ENCODE measurements around the gene GIMAP1. TPM values are rescaled to one million over a fixed set of nuclear protein-coding genes. Genes with fewer than 3 reads are reported as not detected.
"Not testable (repeated sequence)": the region's sequence is repeated elsewhere in the genome, so short reads cannot be mapped to it uniquely, and the experiment has no call there.

Gene GIMAP1
- 0.07 TPM in 1 of 2 replicates, not detected in the other for total RNA-seq (2014; rRNA removed; shearing (Covaris generic); ENCODE audit: low replicate concordance)

- Histone ChIP-seq H3K79me2 (ENCODE audit: low read length) (no peaks in the 10 kb centered on the region), H3K36me3 (ENCODE audit: insufficient read depth, low read length) (no peaks in the 10 kb centered on the region), H2AFZ (ENCODE audit: low read length) (no peak within 1 kb of the TSS), H3K27ac (ENCODE audit: low read length) (no peak within 1 kb of the TSS), H3K9ac (ENCODE audit: low read length) (no peak within 1 kb of the TSS), H4K20me1 (ENCODE audit: insufficient read depth, low read depth, low read length) (no peaks in the 10 kb centered on the region), H3K27me3 (ENCODE audit: low read length) (no peaks in the 10 kb centered on the region), H3K9me3 (ENCODE audit: low read length) (no peaks in the 10 kb centered on the region), H3K4me3 (ENCODE audit: low read length) (no peak within 1 kb of the TSS), H3K9me2 (replicated peaks; ENCODE audit: insufficient read depth, low read length) (no peaks in the 10 kb centered on the region), H3K4me1 (ENCODE audit: low read length) (no peaks in the 10 kb centered on the region), H3K4me2 (ENCODE audit: low read depth, low read length, poor library complexity, severe bottlenecking) (no peak within 1 kb of the TSS)
- no peak for DNase-seq
Measured at GRCh38 chr7:150716368-150716767, at the start of gene GIMAP1. GIMAP1 (plus strand) TSS chr7:150716613; CDS start chr7:150719048, 2,435 bp downstream.

- DNase-seq: no peak
- Histone ChIP-seq H3K36me3 (ENCODE audit: insufficient read depth, low read length) (no peaks in the 10 kb centered on the region), H3K4me2 (ENCODE audit: low read depth, low read length, poor library complexity, severe bottlenecking) (no peak overlapping the region), H3K27ac (ENCODE audit: low read length) (no peak overlapping the region), H3K4me3 (ENCODE audit: low read length) (no peak overlapping the region), H3K79me2 (ENCODE audit: low read length) (no peaks in the 10 kb centered on the region), H2AFZ (ENCODE audit: low read length) (no peak overlapping the region), H3K9me3 (ENCODE audit: low read length) (no peaks in the 10 kb centered on the region), H4K20me1 (ENCODE audit: insufficient read depth, low read depth, low read length) (no peaks in the 10 kb centered on the region), H3K4me1 (ENCODE audit: low read length) (no peaks in the 10 kb centered on the region), H3K9ac (ENCODE audit: low read length) (no peak overlapping the region), H3K9me2 (replicated peaks; ENCODE audit: insufficient read depth, low read length) (no peaks in the 10 kb centered on the region), H3K27me3 (ENCODE audit: low read length) (no peaks in the 10 kb centered on the region)
Measured at GRCh38 chr7:150668472-150668911, 47.9 kb upstream of the GIMAP1 start.

DNA sequence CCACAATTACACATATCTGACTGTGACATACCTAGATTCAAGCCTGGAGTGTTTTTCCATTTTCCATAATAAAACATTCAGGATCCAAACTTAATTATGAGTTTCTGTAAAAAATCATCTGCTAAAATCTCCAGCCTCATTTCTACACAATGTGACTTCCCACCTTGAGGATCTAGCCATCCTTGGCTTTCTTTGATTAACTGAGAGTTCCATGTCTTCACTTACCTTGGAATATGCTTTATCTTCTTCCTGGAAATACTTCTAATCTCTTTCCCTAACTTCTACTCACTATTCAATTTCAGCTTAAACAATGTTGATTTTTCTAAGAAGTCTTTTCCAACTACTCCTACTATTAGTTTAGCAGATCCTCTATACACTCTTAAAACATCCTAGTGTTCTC is 47.4 kb upstream of the GIMAP1 start:
- Histone ChIP-seq H2AFZ (ENCODE audit: low read length) (no peak overlapping the region), H3K9ac (ENCODE audit: low read length) (no peak overlapping the region), H3K9me3 (ENCODE audit: low read length) (no peaks in the 10 kb centered on the region), H3K4me3 (ENCODE audit: low read length) (no peak overlapping the region), H3K9me2 (replicated peaks; ENCODE audit: insufficient read depth, low read length) (no peaks in the 10 kb centered on the region), H3K36me3 (ENCODE audit: insufficient read depth, low read length) (no peaks in the 10 kb centered on the region), H3K79me2 (ENCODE audit: low read length) (no peaks in the 10 kb centered on the region), H3K27ac (ENCODE audit: low read length) (no peak overlapping the region), H3K4me2 (ENCODE audit: low read depth, low read length, poor library complexity, severe bottlenecking) (no peak overlapping the region), H3K4me1 (ENCODE audit: low read length) (no peaks in the 10 kb centered on the region), H3K27me3 (ENCODE audit: low read length) (no peaks in the 10 kb centered on the region), H4K20me1 (ENCODE audit: insufficient read depth, low read depth, low read length) (no peaks in the 10 kb centered on the region)
- no peak for DNase-seq

DNA sequence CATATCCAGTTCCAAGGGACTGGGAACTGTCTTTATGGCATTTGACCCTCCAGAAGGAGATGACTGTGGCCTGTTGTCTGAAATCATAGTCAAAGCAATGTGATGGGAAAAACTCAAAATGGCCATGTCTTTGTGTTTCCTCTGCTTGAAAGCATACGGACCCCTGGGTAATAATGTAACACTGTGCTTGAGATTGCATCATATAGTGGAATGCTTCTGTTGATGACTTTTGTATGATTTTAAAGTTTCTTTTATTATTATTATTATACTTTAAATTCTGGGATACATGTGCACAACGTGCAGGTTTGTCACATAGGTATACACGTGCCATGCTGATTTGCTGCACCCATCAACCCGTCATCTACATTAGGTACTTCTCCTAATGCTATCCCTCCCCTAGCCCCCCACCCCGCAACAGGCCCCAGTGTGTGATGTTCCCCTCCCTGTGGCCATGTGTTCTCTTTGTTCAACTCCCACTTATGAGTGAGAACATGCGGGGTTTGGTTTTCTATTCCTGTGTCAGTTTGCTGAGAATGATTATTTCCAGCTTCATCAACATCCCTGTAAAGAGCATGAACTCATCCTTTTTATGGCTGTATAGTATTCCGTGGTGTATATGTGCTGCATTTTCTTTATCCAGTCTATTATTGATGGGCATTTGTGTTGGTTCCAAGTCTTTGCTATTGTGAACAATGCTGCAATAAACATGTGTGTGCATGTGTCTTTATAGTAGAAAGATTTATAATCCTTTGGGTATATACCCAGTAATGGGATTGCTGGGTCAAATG is 44.4 kb upstream of the GIMAP1 start:
- H3K4me1 ChIP-seq (ENCODE audit: low read length); H3K27ac ChIP-seq (ENCODE audit: low read length); H3K4me3 ChIP-seq (ENCODE audit: low read length): not testable (repeated sequence)

DNA sequence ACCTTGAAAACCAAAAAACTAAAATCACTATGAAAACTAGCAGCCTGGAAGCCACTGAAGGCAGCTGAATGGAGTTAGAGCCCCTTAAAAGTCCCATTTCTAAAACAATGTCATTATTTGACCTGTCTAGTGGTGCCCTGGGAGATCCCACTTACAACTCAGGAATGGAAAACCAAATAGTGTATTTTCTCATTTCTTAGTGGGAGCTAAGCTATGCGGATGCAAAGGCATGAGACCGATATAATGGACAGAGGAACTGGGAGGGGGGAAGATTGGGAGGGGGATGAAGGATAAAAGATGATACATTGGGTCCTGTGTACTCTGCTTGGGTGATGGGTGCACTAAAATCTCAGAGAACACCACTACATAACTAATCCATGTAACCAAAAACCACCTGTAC is 40.7 kb upstream of the GIMAP1 start:
- H3K4me1 ChIP-seq (ENCODE audit: low read length): no peaks in the 10 kb centered on the region
- no peaks in the 10 kb centered on the region for H3K36me3 ChIP-seq (ENCODE audit: insufficient read depth, low read length)
- no peaks in the 10 kb centered on the region for H3K9me2 ChIP-seq (replicated peaks; ENCODE audit: insufficient read depth, low read length)
- H3K4me3 ChIP-seq (ENCODE audit: low read length): no peak overlapping the region
- H3K4me2 ChIP-seq (ENCODE audit: low read depth, low read length, poor library complexity, severe bottlenecking): no peak overlapping the region
- H2AFZ ChIP-seq (ENCODE audit: low read length): no peak overlapping the region
- no peaks in the 10 kb centered on the region for H3K27me3 ChIP-seq (ENCODE audit: low read length)
- no peaks in the 10 kb centered on the region for H4K20me1 ChIP-seq (ENCODE audit: insufficient read depth, low read depth, low read length)
- no peaks in the 10 kb centered on the region for H3K9me3 ChIP-seq (ENCODE audit: low read length)
- H3K9ac ChIP-seq (ENCODE audit: low read length): no peak overlapping the region
- no peak for DNase-seq
- H3K27ac ChIP-seq (ENCODE audit: low read length): no peak overlapping the region
- H3K79me2 ChIP-seq (ENCODE audit: low read length): no peaks in the 10 kb centered on the region

More for the DNA sequence above, 44.4 kb upstream of the GIMAP1 start:
- H3K9me2 ChIP-seq (replicated peaks; ENCODE audit: insufficient read depth, low read length); H3K9ac ChIP-seq (ENCODE audit: low read length); H3K27me3 ChIP-seq (ENCODE audit: low read length); H3K4me2 ChIP-seq (ENCODE audit: low read depth, low read length, poor library complexity, severe bottlenecking); DNase-seq; H3K79me2 ChIP-seq (ENCODE audit: low read length); H2AFZ ChIP-seq (ENCODE audit: low read length); H4K20me1 ChIP-seq (ENCODE audit: insufficient read depth, low read depth, low read length); H3K9me3 ChIP-seq (ENCODE audit: low read length); H3K36me3 ChIP-seq (ENCODE audit: insufficient read depth, low read length): not testable (repeated sequence)

- not testable (repeated sequence) for H3K36me3 ChIP-seq (ENCODE audit: insufficient read depth, low read length); H3K27ac ChIP-seq (ENCODE audit: low read length); H2AFZ ChIP-seq (ENCODE audit: low read length); H3K9me2 ChIP-seq (replicated peaks; ENCODE audit: insufficient read depth, low read length); H3K79me2 ChIP-seq (ENCODE audit: low read length); H3K27me3 ChIP-seq (ENCODE audit: low read length); DNase-seq; H3K4me2 ChIP-seq (ENCODE audit: low read depth, low read length, poor library complexity, severe bottlenecking); H3K9me3 ChIP-seq (ENCODE audit: low read length); H3K9ac ChIP-seq (ENCODE audit: low read length); H3K4me3 ChIP-seq (ENCODE audit: low read length); H4K20me1 ChIP-seq (ENCODE audit: insufficient read depth, low read depth, low read length); H3K4me1 ChIP-seq (ENCODE audit: low read length)
Measured at GRCh38 chr7:150676276-150676675, 40.1 kb upstream of the GIMAP1 start.

DNA sequence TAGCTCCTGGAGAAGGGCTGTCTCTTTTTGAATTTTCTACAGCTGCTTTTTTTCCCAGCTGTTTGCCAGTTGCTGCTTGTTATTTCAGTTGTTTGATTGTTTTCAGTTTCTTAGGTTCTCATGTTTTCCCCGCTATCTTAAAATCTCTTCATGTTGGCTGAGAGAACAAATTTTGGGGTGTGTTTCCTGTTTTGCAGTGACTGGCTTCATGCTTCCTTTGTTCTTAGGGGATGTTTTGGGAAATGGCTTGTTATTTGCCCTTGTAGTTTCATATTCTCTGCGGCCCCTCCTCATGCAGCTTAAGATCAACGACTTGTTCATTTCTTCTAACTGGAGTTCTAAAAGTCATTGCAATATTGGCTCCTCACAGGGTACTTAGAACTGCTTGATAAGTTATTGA is 39.6 kb upstream of the GIMAP1 start:
- not testable (repeated sequence) for H3K4me1 ChIP-seq (ENCODE audit: low read length); H3K36me3 ChIP-seq (ENCODE audit: insufficient read depth, low read length); H3K4me2 ChIP-seq (ENCODE audit: low read depth, low read length, poor library complexity, severe bottlenecking); H2AFZ ChIP-seq (ENCODE audit: low read length); H3K27me3 ChIP-seq (ENCODE audit: low read length); H3K27ac ChIP-seq (ENCODE audit: low read length); H3K79me2 ChIP-seq (ENCODE audit: low read length); H4K20me1 ChIP-seq (ENCODE audit: insufficient read depth, low read depth, low read length); H3K9me2 ChIP-seq (replicated peaks; ENCODE audit: insufficient read depth, low read length); H3K9me3 ChIP-seq (ENCODE audit: low read length); H3K9ac ChIP-seq (ENCODE audit: low read length); H3K4me3 ChIP-seq (ENCODE audit: low read length); DNase-seq

GRCh38 chr7:150678601-150679000 is 37.8 kb upstream of the GIMAP1 start:
- not testable (repeated sequence) for H3K4me1 ChIP-seq (ENCODE audit: low read length); DNase-seq; H3K79me2 ChIP-seq (ENCODE audit: low read length); H3K9ac ChIP-seq (ENCODE audit: low read length); H3K4me2 ChIP-seq (ENCODE audit: low read depth, low read length, poor library complexity, severe bottlenecking); H3K4me3 ChIP-seq (ENCODE audit: low read length); H2AFZ ChIP-seq (ENCODE audit: low read length); H3K27ac ChIP-seq (ENCODE audit: low read length); H3K9me2 ChIP-seq (replicated peaks; ENCODE audit: insufficient read depth, low read length); H3K36me3 ChIP-seq (ENCODE audit: insufficient read depth, low read length); H3K27me3 ChIP-seq (ENCODE audit: low read length); H4K20me1 ChIP-seq (ENCODE audit: insufficient read depth, low read depth, low read length); H3K9me3 ChIP-seq (ENCODE audit: low read length)

All from Karpas-422 (cell line).